ENCODE data around the gene RAB8B. TPM values are rescaled to one million over a fixed set of nuclear protein-coding genes. Genes with fewer than 3 reads are reported as not detected.

The RAB8B gene
- total and polyA plus RNA-seq, 10 of the 15 experiments (the other 5 are each of a cell fraction or from before 2014, with no cell fraction given), result 17.8 to 104 (median 65.1) TPM

DNA sequence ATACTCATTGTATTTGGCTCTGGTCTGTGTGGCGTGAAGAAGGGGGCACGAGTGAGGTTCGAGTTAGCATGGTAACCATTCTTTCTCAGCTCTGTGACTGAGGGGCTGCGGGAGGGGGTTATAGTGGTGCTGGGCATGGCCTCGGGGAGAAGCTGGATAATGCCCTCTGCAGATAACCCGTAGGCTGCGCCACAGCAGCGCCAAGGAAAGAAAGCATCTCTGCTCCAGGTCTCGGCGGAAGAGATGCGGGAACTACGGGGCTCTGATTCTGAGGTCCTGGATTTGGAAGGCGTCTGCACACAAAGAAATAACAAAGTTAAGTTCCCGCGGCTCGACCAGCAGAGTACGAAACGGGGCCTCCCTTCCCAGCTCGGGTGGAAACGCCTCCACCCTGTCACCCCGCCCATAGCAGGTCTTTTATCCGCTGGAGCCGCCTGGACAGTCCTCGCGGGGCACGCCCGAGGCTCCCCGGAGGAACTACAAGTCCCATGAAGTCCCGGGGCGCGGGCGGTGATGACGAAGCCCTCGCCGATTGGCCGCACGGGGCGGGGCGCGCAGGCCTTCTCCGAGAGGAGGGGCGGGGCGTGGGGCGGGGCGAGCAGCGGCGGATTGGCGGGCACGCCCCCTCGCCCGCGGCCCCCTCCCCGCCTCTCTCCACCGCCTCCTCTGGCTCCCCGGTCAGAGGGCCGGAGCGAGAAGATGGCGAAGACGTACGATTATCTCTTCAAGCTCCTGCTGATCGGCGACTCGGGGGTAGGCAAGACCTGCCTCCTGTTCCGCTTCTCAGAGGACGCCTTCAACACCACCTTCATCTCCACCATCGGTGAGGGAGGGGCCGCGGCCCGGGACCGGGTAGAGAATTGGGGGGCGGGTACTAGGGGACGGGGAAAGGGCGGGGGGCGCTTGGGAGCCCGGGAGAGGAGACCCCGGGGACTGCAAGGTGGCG, at the start of gene RAB8B (continued):
- TF ChIP-seq ETV6 (conservative IDR thresholded peaks at IDR 0.05 in 1 of 2, IDR thresholded peaks at IDR 0.05 in 1 of 2; ENCODE audit: borderline replicate concordance in 1 of 2, low read depth in 1 of 2) (no peak), SIN3A (IDR thresholded peaks at IDR 0.05; ENCODE audit: low read depth, low read length) (peak; percentile 75), SRF (IDR thresholded peaks at IDR 0.05; ENCODE audit: low read depth in 2 of 2, low read length in 2 of 2) (peak in 1 of 2 experiments; percentile 90; a peak in 2 of 4 replicates), NFYB (IDR thresholded peaks at IDR 0.05; ENCODE audit: insufficient read depth, low read depth, low read length) (peak; percentile 40; the same call in 1 of the 2 replicates), NR2F1 (conservative IDR thresholded peaks at IDR 0.05) (peak; percentile 32; the same call in 1 of the 2 replicates), BMI1 (IDR thresholded peaks at IDR 0.05; ENCODE audit: borderline replicate concordance) (no peak), SIX5 (IDR thresholded peaks at IDR 0.05; ENCODE audit: low read depth, low read length, severe bottlenecking) (peak; percentile 94), IKZF1 (conservative IDR thresholded peaks at IDR 0.05) (peak; percentile 84), NFXL1 (IDR thresholded peaks at IDR 0.05; ENCODE audit: borderline replicate concordance) (no peak), YY1 (IDR thresholded peaks at IDR 0.05; ENCODE audit: low read depth, low read length) (peak; percentile 82), SUPT20H (IDR thresholded peaks at IDR 0.05; ENCODE audit: borderline replicate concordance, control insufficient read depth, low read depth, low read length) (no peak), ZZZ3 (IDR thresholded peaks at IDR 0.05; ENCODE audit: control insufficient read depth, insufficient read length, low read depth) (no peak), ZNF384 (IDR thresholded peaks at IDR 0.05; ENCODE audit: borderline replicate concordance, low read depth, low read length) (no peak), POLR2A (IDR thresholded peaks at IDR 0.05; ENCODE audit: low read depth, low read length) (peak; percentile 89), RAD51 (IDR thresholded peaks at IDR 0.05) (no peak), CHD2 (IDR thresholded peaks at IDR 0.05; ENCODE audit: borderline replicate concordance, low read depth, low read length) (peak; percentile 65; the same call in 1 of the 2 replicates), BACH1 (IDR thresholded peaks at IDR 0.05; ENCODE audit: borderline replicate concordance) (peak; percentile 8; the same call in 1 of the 2 replicates), CREB1 (IDR thresholded peaks at IDR 0.05; ENCODE audit: low read depth) (peak; percentile 98), HCFC1 (IDR thresholded peaks at IDR 0.05; ENCODE audit: low read length) (peak; percentile 96), POLR2AphosphoS2 (IDR thresholded peaks at IDR 0.05; ENCODE audit: low read depth, low read length) (peak; percentile 71; the same call in 1 of the 2 replicates), ZNF622 (IDR thresholded peaks at IDR 0.05) (no peak), EP300 (IDR thresholded peaks at IDR 0.05; ENCODE audit: borderline replicate concordance in 1 of 2, control insufficient read depth in 1 of 2, low read depth in 2 of 2, low read length in 2 of 2) (0 out of 4 replicates have a peak, but pooled peaks of 1 of the 2 experiments have one; percentile 10), TBL1XR1 (IDR thresholded peaks at IDR 0.05; ENCODE audit: low read depth, low read length) (0 out of 2 replicates have a peak, but pooled peaks have one; percentile 12), STAT3 (IDR thresholded peaks at IDR 0.05; ENCODE audit: low read depth, low read length) (no peak)
- TF ChIP-seq, protein P1, sequence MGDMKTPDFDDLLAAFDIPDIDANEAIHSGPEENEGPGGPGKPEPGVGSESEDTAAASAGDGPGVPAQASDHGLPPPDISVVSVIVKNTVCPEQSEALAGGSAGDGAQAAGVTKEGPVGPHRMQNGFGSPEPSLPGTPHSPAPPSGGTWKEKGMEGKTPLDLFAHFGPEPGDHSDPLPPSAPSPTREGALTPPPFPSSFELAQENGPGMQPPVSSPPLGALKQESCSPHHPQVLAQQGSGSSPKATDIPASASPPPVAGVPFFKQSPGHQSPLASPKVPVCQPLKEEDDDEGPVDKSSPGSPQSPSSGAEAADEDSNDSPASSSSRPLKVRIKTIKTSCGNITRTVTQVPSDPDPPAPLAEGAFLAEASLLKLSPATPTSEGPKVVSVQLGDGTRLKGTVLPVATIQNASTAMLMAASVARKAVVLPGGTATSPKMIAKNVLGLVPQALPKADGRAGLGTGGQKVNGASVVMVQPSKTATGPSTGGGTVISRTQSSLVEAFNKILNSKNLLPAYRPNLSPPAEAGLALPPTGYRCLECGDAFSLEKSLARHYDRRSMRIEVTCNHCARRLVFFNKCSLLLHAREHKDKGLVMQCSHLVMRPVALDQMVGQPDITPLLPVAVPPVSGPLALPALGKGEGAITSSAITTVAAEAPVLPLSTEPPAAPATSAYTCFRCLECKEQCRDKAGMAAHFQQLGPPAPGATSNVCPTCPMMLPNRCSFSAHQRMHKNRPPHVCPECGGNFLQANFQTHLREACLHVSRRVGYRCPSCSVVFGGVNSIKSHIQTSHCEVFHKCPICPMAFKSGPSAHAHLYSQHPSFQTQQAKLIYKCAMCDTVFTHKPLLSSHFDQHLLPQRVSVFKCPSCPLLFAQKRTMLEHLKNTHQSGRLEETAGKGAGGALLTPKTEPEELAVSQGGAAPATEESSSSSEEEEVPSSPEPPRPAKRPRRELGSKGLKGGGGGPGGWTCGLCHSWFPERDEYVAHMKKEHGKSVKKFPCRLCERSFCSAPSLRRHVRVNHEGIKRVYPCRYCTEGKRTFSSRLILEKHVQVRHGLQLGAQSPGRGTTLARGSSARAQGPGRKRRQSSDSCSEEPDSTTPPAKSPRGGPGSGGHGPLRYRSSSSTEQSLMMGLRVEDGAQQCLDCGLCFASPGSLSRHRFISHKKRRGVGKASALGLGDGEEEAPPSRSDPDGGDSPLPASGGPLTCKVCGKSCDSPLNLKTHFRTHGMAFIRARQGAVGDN (IDR thresholded peaks at IDR 0.05), result no peak
- TF ChIP-seq, protein P2, sequence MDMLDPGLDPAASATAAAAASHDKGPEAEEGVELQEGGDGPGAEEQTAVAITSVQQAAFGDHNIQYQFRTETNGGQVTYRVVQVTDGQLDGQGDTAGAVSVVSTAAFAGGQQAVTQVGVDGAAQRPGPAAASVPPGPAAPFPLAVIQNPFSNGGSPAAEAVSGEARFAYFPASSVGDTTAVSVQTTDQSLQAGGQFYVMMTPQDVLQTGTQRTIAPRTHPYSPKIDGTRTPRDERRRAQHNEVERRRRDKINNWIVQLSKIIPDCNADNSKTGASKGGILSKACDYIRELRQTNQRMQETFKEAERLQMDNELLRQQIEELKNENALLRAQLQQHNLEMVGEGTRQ (IDR thresholded peaks at IDR 0.05; ENCODE audit: borderline replicate concordance, low read depth, low read length), result no peak

Measured in GM12878 (cell line).